ENCODE measurements around the gene TESK2.

GRCh38 chr1:45522324-45523104 lies 31.6 kb upstream of the TESK2 start:
- TF ChIP-seq, protein P1, sequence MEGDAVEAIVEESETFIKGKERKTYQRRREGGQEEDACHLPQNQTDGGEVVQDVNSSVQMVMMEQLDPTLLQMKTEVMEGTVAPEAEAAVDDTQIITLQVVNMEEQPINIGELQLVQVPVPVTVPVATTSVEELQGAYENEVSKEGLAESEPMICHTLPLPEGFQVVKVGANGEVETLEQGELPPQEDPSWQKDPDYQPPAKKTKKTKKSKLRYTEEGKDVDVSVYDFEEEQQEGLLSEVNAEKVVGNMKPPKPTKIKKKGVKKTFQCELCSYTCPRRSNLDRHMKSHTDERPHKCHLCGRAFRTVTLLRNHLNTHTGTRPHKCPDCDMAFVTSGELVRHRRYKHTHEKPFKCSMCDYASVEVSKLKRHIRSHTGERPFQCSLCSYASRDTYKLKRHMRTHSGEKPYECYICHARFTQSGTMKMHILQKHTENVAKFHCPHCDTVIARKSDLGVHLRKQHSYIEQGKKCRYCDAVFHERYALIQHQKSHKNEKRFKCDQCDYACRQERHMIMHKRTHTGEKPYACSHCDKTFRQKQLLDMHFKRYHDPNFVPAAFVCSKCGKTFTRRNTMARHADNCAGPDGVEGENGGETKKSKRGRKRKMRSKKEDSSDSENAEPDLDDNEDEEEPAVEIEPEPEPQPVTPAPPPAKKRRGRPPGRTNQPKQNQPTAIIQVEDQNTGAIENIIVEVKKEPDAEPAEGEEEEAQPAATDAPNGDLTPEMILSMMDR (IDR thresholded peaks at IDR 0.05): no peak
- TF ChIP-seq POLR2A (IDR thresholded peaks at IDR 0.05): no peak

Measured in Peyer's patch (tissue), 4 donors.